Liver (tissue), 9 donors: ENCODE data around the gene PTCD2. TPM values are rescaled to one million over a fixed set of nuclear protein-coding genes. Genes with fewer than 3 reads are reported as not detected.

ENCODE experiments used
- DNase-seq: peaks from one replicate; pipeline ENCODE4 v3.0.0-alpha.2; 2017; ENCODE audit warnings: low spot score
- H3K27ac ChIP-seq, 2 donors: one replicate each; pipeline ENCODE4 v1.7.0; 2013; ENCODE audit warnings: inconsistent platforms in 2 of 2, low read length in 2 of 2, control low read depth in 1 of 2, low read depth in 1 of 2, mild to moderate bottlenecking in 1 of 2
- H3K27me3 ChIP-seq, 4 donors: one replicate each; pipeline versions ENCODE4 v1.6.1 to v1.7.0; 2013; ENCODE audit warnings: low read length in 3 of 4, inconsistent platforms in 1 of 4, mild to moderate bottlenecking in 1 of 4, moderate library complexity in 1 of 4; ENCODE audit not compliant: control insufficient read depth in 4 of 4, insufficient read depth in 4 of 4
- H3K36me3 ChIP-seq, 4 donors: one replicate each; pipeline versions ENCODE4 v1.6.1 to v1.7.0; 2013; ENCODE audit warnings: low read length in 3 of 4, mild to moderate bottlenecking in 3 of 4, low read depth in 1 of 4, moderate library complexity in 1 of 4; ENCODE audit not compliant: control insufficient read depth in 4 of 4, insufficient read depth in 3 of 4
- H3K4me1 ChIP-seq, 4 donors: one replicate each; pipeline versions ENCODE4 v1.6.1 to v1.7.0; 2013; ENCODE audit warnings: low read length in 3 of 4, mild to moderate bottlenecking in 3 of 4, moderate library complexity in 1 of 4; ENCODE audit not compliant: control insufficient read depth in 4 of 4, insufficient read depth in 4 of 4
- H3K4me3 ChIP-seq, 3 donors: one replicate each; pipeline versions ENCODE4 v1.6.1 to v1.7.0; 2013; ENCODE audit warnings: low read length in 3 of 3, control low read depth in 1 of 3, low read depth in 1 of 3, mild to moderate bottlenecking in 1 of 3
- H3K9ac ChIP-seq, 2 donors: one replicate each; pipeline ENCODE4 v1.7.0; 2013; ENCODE audit warnings: low read length in 2 of 2, mild to moderate bottlenecking in 2 of 2, moderate library complexity in 2 of 2, control low read depth in 1 of 2, low read depth in 1 of 2
- H3K9me3 ChIP-seq, 4 donors: one replicate each; pipeline versions ENCODE4 v1.6.1 to v1.7.0; 2013; ENCODE audit warnings: low read length in 3 of 4; ENCODE audit not compliant: control insufficient read depth in 4 of 4
- ATF3 ChIP-seq: IDR thresholded peaks from 2 replicates; pipeline ENCODE4 v1.6.1; 2016; ENCODE audit warnings: antibody characterized with exemption
- EGR1 ChIP-seq, 2 donors: IDR thresholded peaks; 2 replicates each; pipeline ENCODE4 v1.6.1; 2016 to 2018; ENCODE audit warnings: antibody characterized with exemption in 2 of 2, low read depth in 2 of 2
- FOXA1 ChIP-seq: IDR thresholded peaks from 2 replicates; pipeline ENCODE4 v1.6.1; 2016; ENCODE audit warnings: antibody characterized with exemption
- FOXA2 ChIP-seq: IDR thresholded peaks from 2 replicates; pipeline ENCODE4 v1.6.1; 2016; ENCODE audit warnings: antibody characterized with exemption
- GABPA ChIP-seq, 2 donors: IDR thresholded peaks in 1 of 2; conservative IDR thresholded peaks in 1 of 2; 2 replicates each; pipeline ENCODE4 v1.6.1; 2016; ENCODE audit warnings: antibody characterized with exemption in 2 of 2, mild to moderate bottlenecking in 1 of 2, moderate library complexity in 1 of 2
- HNF4A ChIP-seq, 2 donors: conservative IDR thresholded peaks; 2 replicates each; pipeline ENCODE4 v1.6.1; 2016; ENCODE audit warnings: antibody characterized with exemption in 2 of 2, mild to moderate bottlenecking in 2 of 2
- HNF4G ChIP-seq: IDR thresholded peaks from 2 replicates; pipeline ENCODE4 v1.6.1; 2016; ENCODE audit warnings: antibody characterized with exemption
- JUND ChIP-seq, 2 donors: IDR thresholded peaks; 2 replicates each; pipeline ENCODE4 v1.6.1; 2016; ENCODE audit warnings: antibody characterized with exemption in 2 of 2
- MAX ChIP-seq: IDR thresholded peaks from 2 replicates; pipeline ENCODE4 v1.6.1; 2016; ENCODE audit warnings: antibody characterized with exemption
- NR2F2 ChIP-seq: IDR thresholded peaks from 2 replicates; pipeline ENCODE4 v1.6.1; 2016; ENCODE audit warnings: antibody characterized with exemption
- RXRA ChIP-seq, 2 donors: IDR thresholded peaks; 2 replicates each; pipeline ENCODE4 v1.6.1; 2017 to 2018; ENCODE audit warnings: antibody characterized with exemption in 2 of 2, mild to moderate bottlenecking in 1 of 2
- SP1 ChIP-seq: IDR thresholded peaks from 2 replicates; pipeline ENCODE4 v1.6.1; 2018; ENCODE audit warnings: antibody characterized with exemption, mild to moderate bottlenecking
- TAF1 ChIP-seq: conservative IDR thresholded peaks from 2 replicates; pipeline ENCODE4 v1.6.1; 2016; ENCODE audit warnings: antibody characterized with exemption, mild to moderate bottlenecking
- YY1 ChIP-seq: IDR thresholded peaks from 2 replicates; pipeline ENCODE4 v1.6.1; 2016; ENCODE audit warnings: antibody characterized with exemption, mild to moderate bottlenecking
- WGBS: extraction: QIAGEN DNeasy Blood & Tissue Kit; methylation state at CpG from one replicate; pipeline ENCODE4 v1.1.7; 2013; 5-methylcytosine and 5-hydroxymethylcytosine counted together
- polyA plus RNA-seq, 2 donors: library from polyadenylated mRNA; stranded (reverse) in 1 of 2; unstranded in 1 of 2; fragments of 200-250 nt in 1 of 2; fragments of >200 nt in 1 of 2; fragmentation: Nextera tagmentation in 1 of 2; extraction: Ambion mirVana in 1 of 2; gene quantifications; one replicate each; pipeline versions ENCODE4 v1.2.1 to v1.2.3, GENCODE V29; 2013 to 2015
- total RNA-seq, 2 donors: library from RNA; depleted of rRNA; stranded (reverse); fragments of >200 nt; gene quantifications; one replicate each; pipeline ENCODE4 v1.2.3, GENCODE V29; 2014
- TF ChIP-seq, protein P1 (sequence below): IDR thresholded peaks from 2 replicates; pipeline ENCODE4 v1.6.1; 2016; ENCODE audit warnings: antibody characterized with exemption
- TF ChIP-seq, protein P2 (sequence below): IDR thresholded peaks from 2 replicates; pipeline ENCODE4 v1.6.1; 2016; ENCODE audit warnings: antibody characterized with exemption, mild to moderate bottlenecking
- TF ChIP-seq, protein P3 (sequence below): fragments of 150-350 bp; IDR thresholded peaks from 2 replicates; pipeline ENCODE4 v1.5.1; 2017; ENCODE audit warnings: improper control_type of control experiment, low read depth, low read length; ENCODE audit not compliant: missing input control
- donor health status: healthy.
- donor health status: healthy.
- donor health status: healthy.
- donor health status: healthy.
- donor health status: healthy.

Gene PTCD2
- total and polyA plus RNA-seq, 4 donors: 4.4 to 5.9 (median 5.2) TPM

DNA sequence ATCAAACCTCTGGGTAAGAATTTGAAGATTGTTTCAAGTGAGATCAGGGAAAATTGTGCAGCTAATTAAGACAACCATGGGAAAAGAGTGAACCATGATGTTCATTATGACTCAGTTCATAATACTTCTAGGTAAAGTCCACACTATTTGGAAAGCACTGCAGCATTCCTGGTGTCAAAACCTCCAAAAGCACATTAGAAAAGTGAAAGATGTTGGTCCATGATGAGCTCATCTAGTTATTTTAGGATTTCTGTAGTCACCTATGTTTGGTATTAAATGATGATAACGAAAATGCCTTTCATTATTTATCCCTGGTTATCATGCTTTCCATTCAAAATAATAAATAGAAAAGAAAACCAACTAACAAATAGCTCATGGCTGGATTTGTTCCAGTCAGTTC lies 49.1 kb downstream of the PTCD2 start:
- H3K4me3 ChIP-seq: no peak overlapping the region
- no peaks in the 10 kb centered on the region for H3K9me3 ChIP-seq
- H3K4me1 ChIP-seq: no peaks in the 10 kb centered on the region
- TF ChIP-seq, protein P1, sequence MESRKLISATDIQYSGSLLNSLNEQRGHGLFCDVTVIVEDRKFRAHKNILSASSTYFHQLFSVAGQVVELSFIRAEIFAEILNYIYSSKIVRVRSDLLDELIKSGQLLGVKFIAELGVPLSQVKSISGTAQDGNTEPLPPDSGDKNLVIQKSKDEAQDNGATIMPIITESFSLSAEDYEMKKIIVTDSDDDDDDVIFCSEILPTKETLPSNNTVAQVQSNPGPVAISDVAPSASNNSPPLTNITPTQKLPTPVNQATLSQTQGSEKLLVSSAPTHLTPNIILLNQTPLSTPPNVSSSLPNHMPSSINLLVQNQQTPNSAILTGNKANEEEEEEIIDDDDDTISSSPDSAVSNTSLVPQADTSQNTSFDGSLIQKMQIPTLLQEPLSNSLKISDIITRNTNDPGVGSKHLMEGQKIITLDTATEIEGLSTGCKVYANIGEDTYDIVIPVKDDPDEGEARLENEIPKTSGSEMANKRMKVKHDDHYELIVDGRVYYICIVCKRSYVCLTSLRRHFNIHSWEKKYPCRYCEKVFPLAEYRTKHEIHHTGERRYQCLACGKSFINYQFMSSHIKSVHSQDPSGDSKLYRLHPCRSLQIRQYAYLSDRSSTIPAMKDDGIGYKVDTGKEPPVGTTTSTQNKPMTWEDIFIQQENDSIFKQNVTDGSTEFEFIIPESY: no peak
- no peak for TF ChIP-seq ATF3
- TF ChIP-seq NR2F2: no peak
- TF ChIP-seq, protein P2, sequence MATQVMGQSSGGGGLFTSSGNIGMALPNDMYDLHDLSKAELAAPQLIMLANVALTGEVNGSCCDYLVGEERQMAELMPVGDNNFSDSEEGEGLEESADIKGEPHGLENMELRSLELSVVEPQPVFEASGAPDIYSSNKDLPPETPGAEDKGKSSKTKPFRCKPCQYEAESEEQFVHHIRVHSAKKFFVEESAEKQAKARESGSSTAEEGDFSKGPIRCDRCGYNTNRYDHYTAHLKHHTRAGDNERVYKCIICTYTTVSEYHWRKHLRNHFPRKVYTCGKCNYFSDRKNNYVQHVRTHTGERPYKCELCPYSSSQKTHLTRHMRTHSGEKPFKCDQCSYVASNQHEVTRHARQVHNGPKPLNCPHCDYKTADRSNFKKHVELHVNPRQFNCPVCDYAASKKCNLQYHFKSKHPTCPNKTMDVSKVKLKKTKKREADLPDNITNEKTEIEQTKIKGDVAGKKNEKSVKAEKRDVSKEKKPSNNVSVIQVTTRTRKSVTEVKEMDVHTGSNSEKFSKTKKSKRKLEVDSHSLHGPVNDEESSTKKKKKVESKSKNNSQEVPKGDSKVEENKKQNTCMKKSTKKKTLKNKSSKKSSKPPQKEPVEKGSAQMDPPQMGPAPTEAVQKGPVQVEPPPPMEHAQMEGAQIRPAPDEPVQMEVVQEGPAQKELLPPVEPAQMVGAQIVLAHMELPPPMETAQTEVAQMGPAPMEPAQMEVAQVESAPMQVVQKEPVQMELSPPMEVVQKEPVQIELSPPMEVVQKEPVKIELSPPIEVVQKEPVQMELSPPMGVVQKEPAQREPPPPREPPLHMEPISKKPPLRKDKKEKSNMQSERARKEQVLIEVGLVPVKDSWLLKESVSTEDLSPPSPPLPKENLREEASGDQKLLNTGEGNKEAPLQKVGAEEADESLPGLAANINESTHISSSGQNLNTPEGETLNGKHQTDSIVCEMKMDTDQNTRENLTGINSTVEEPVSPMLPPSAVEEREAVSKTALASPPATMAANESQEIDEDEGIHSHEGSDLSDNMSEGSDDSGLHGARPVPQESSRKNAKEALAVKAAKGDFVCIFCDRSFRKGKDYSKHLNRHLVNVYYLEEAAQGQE: no peak
- no peak for TF ChIP-seq YY1
- no peak for TF ChIP-seq MAX
- TF ChIP-seq HNF4A (conservative IDR thresholded peaks at IDR 0.05): no peak
- no peak for TF ChIP-seq TAF1
- TF ChIP-seq GABPA (IDR thresholded peaks at IDR 0.05 in 1 of 2, conservative IDR thresholded peaks at IDR 0.05 in 1 of 2): no peak
- TF ChIP-seq HNF4G: no peak
- no peak for TF ChIP-seq FOXA2
- TF ChIP-seq EGR1 (IDR thresholded peaks at IDR 0.05; ENCODE audit: low read depth in 2 of 2): no peak
- 95% methylated on average over 1 of the region's 1 CpG for WGBS
- H3K27ac ChIP-seq: no peak overlapping the region
- no peaks in the 10 kb centered on the region for H3K27me3 ChIP-seq
- H3K36me3 ChIP-seq: peaks cover 0 to 2% (median 0%) of the 10 kb centered on the region in 4 donors
- H3K9ac ChIP-seq: no peak overlapping the region
- no peak for DNase-seq

DNA sequence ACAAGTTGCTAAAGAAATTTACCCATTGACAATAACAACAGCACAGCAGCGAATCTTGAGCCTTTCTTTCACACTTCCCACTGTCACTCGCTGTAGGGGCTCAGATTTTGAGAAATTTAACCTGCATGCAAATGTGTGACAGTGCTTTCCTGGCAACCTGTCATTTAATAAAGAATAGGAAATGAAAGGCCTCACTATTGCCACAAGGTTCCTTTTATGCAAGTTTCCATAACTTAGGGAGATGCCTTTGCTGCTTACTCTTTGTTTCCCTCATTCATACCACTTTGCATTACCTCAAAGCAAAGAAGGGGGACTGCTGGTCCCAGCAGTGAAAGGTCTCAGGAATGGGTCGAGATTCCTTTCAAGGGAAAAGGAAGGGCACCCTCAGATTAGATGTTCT lies 49.5 kb downstream of the PTCD2 start:
- H3K36me3 ChIP-seq: peaks cover 0 to under 1% (median 0%) of the 10 kb centered on the region in 4 donors
- no peaks in the 10 kb centered on the region for H3K4me1 ChIP-seq
- DNase-seq: no peak
- H3K9me3 ChIP-seq: no peaks in the 10 kb centered on the region
- H3K9ac ChIP-seq: no peak overlapping the region
- no peak overlapping the region for H3K4me3 ChIP-seq
- 88% methylated on average over 3 of the region's 3 CpGs for WGBS
- H3K27ac ChIP-seq: no peak overlapping the region
- TF ChIP-seq RXRA (IDR thresholded peaks at IDR 0.05): no peak
- no peak for TF ChIP-seq JUND (IDR thresholded peaks at IDR 0.05)
- no peak for TF ChIP-seq HNF4G
- TF ChIP-seq MAX: no peak
- TF ChIP-seq, protein P2: no peak
- TF ChIP-seq, protein P3, sequence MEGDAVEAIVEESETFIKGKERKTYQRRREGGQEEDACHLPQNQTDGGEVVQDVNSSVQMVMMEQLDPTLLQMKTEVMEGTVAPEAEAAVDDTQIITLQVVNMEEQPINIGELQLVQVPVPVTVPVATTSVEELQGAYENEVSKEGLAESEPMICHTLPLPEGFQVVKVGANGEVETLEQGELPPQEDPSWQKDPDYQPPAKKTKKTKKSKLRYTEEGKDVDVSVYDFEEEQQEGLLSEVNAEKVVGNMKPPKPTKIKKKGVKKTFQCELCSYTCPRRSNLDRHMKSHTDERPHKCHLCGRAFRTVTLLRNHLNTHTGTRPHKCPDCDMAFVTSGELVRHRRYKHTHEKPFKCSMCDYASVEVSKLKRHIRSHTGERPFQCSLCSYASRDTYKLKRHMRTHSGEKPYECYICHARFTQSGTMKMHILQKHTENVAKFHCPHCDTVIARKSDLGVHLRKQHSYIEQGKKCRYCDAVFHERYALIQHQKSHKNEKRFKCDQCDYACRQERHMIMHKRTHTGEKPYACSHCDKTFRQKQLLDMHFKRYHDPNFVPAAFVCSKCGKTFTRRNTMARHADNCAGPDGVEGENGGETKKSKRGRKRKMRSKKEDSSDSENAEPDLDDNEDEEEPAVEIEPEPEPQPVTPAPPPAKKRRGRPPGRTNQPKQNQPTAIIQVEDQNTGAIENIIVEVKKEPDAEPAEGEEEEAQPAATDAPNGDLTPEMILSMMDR: no peak
- no peak for TF ChIP-seq YY1
- no peak for TF ChIP-seq FOXA2
- TF ChIP-seq GABPA (IDR thresholded peaks at IDR 0.05 in 1 of 2, conservative IDR thresholded peaks at IDR 0.05 in 1 of 2): no peak
- TF ChIP-seq, protein P1: no peak
- TF ChIP-seq SP1: no peak
- TF ChIP-seq NR2F2: no peak
- no peak for TF ChIP-seq FOXA1
- TF ChIP-seq ATF3: no peak
- H3K27me3 ChIP-seq: no peaks in the 10 kb centered on the region
